Umbilical cord (tissue), 2 donors: ENCODE measurements around the gene CTNNA2. TPM values are rescaled to one million over a fixed set of nuclear protein-coding genes. Genes with fewer than 3 reads are reported as not detected.

Experiments
- DNase-seq: peaks from one replicate; pipeline ENCODE4 v3.0.0-alpha.2; 2015; ENCODE audit warnings: low spot score
- total RNA-seq: library from RNA; depleted of rRNA; stranded (reverse); fragments of >200 nt; gene quantifications from one replicate; pipeline ENCODE4 v1.2.3, GENCODE V29; 2014; ENCODE audit warnings: low replicate concordance; ENCODE audit not compliant: insufficient read depth

CTNNA2 gene
- total RNA-seq, 1 donor from 2014 or later: 0.96 TPM

GRCh38 chr2:80322311-80322920, 809.6 kb downstream of the CTNNA2 start:
- no peak for DNase-seq

GRCh38 chr2:80322958-80323357, 810.1 kb downstream of the CTNNA2 start:
- DNase-seq: no peak

- DNase-seq: no peak
Measured at GRCh38 chr2:80323610-80324009, 810.8 kb downstream of the CTNNA2 start.

DNA sequence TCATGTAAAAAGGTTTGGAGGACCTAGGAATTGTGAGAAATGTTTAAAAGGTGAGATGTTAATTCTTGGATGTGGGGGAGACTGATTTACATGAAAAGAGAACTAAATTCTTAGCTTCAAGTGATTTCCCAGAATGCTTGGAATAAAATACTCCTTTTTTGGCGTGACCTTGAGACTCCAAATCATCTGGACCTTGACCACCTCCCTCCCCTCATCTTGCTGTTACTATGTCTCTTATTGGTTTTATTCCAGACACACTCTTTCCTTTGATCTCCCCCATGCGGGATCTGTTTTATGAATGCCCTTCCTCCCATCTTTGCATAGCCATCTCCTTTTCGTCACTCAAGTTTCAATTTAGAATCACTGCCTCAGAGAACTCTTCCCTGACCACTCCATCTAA, 811.7 kb downstream of the CTNNA2 start:
- DNase-seq: no peak

GRCh38 chr2:80326214-80326613, 813.4 kb downstream of the CTNNA2 start:
- DNase-seq: peak; percentile 49

GRCh38 chr2:80326861-80327260, 814.0 kb downstream of the CTNNA2 start:
- DNase-seq: no peak

DNA sequence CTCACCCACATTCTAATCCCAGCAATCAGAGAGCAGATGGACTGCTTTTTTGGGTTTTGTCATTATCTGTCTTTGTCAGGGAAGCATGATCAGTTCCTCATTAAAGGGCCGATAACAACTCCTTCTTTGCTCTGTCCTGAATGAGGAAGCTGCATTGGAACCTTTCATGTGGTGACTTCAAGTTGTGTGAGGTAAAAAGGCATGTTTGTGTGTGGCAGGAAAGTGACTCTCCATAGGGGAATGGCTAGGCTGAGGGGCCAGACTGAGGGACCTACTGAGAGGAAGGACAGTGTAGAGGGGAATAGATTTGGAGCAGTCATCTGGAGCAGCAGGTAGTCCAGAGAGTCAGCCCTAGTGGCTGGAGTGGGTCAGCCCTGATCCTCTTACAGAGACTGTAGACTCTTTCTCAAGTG, 815.3 kb downstream of the CTNNA2 start:
- no peak for DNase-seq

- no peak for DNase-seq
Measured at GRCh38 chr2:80329491-80329890, 816.6 kb downstream of the CTNNA2 start.

- no peak for DNase-seq
Measured at GRCh38 chr2:80330527-80331450, 817.9 kb downstream of the CTNNA2 start.

GRCh38 chr2:80333886-80334285, 821.0 kb downstream of the CTNNA2 start:
- DNase-seq: no peak

DNA sequence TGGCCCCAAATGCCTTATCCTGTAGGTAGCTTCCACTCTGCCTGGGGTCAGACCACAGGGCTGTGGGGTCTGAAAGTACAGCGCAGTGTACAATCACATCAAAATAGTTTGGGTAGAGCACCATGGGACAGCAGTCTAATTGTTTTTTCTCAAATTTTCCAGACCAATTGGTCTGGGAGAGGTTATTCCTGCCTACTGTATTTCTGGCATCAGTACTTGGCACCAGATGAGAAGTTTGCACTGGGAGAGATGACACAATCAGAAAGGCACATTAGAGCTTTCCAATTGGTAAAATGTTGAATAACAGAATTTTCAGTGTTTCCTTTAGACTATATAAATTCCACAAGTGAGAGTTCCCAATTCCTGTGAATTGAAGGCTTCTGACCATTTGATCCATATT, 822.6 kb downstream of the CTNNA2 start:
- DNase-seq: no peak

- no peak for DNase-seq
Measured at GRCh38 chr2:80338794-80339193, 825.9 kb downstream of the CTNNA2 start.

DNA sequence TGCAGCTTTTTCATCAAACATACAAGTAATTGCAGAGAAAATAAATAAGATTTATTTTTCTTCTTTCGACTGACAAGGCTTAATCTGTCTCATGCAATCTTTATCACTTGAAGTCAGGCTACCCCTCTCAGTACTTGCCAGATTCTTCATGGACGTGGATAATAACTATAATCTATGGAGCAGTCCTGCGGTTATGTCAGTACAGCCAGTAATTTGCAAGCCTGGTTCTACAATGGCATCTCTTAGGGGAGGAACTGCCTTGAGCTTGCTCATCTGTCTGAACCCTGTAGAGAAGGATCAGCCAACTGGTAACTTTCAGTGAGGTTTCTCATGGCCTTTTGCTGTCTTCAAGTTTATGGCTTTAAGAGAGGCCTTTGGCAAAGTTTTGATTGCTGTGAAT, 827.2 kb downstream of the CTNNA2 start:
- peak; percentile 17 for DNase-seq

GRCh38 chr2:80348078-80348477, 835.2 kb downstream of the CTNNA2 start:
- DNase-seq: no peak

GRCh38 chr2:80348953-80349352, 836.1 kb downstream of the CTNNA2 start:
- DNase-seq: no peak

- DNase-seq: no peak
Measured at GRCh38 chr2:80351231-80351630, 838.4 kb downstream of the CTNNA2 start.

GRCh38 chr2:80354858-80355257, 842.0 kb downstream of the CTNNA2 start:
- no peak for DNase-seq

DNA sequence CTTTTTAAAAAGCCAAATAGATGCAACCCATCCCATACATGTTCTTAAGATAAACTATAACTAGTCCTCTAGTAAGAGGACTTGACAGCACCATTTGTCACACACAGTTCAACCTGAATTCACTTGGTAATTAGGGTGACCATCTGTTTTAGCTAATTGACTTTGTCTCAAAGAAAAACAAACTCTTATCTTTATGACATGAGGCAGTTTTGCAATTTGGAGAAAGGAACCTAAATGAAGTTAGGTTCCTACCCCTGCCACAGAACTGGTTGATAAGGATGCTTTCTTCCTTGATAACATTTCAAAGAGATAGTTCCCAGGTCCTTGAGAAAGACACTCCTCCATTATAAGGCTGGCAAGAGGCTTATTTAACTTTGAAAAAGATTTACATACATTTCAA, 849.1 kb downstream of the CTNNA2 start:
- no peak for DNase-seq

GRCh38 chr2:80363330-80363729, 850.5 kb downstream of the CTNNA2 start:
- no peak for DNase-seq

GRCh38 chr2:80363791-80364349, 851.0 kb downstream of the CTNNA2 start:
- DNase-seq: no peak

GRCh38 chr2:80364524-80365212, 851.8 kb downstream of the CTNNA2 start:
- no peak for DNase-seq

DNA sequence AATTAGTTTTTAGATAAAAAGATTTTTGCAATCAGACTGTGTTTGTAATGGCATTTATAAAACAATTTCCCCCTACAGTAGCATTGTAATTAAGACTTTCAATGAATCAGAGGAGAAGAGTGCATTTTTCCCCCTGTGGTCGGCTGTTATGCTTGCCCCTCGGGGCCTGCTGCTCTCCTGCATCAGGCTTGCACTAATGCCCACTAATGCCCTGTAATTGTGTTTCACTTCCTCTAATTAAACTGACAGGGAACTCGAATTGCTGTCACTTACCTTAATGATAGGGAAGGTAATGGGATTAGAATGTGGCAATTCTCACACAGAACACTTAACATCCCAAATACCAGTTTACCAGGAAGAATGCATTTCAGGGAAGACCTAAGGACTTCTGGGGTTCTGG, 852.9 kb downstream of the CTNNA2 start:
- DNase-seq: no peak
